WTC11 (cell line): ENCODE measurements around the gene CCDC154. TPM values are rescaled to one million over a fixed set of nuclear protein-coding genes. Genes with fewer than 3 reads are reported as not detected.
A peak's percentile ranks its signal among the peaks of the same experiment; 100 is the strongest.

ENCODE experiments used
- ATAC-seq: fragments of 200-7000 bp; cut with Tn5 transposase; 2 replicates; pipeline ENCODE4 v1.10.0; 2021; ENCODE audit warnings: mild to moderate bottlenecking, moderate library complexity
- CTCF ChIA-PET: fragments of 300-600 bp; sonication (Branson Sonifier 250); formaldehyde crosslinking; loops from one replicate; lab custom pipeline; 2021; ENCODE audit warnings: antibody characterized with exemption; lab: Charles Lee
- POLR2A ChIA-PET: fragments of 350-600 bp; sonication (Branson Sonifier 250); formaldehyde crosslinking; loops from one replicate; lab custom pipeline; 2021; ENCODE audit warnings: antibody characterized with exemption; lab: Charles Lee
- DNase-seq: peaks from one replicate; pipeline ENCODE4 v3.0.0; 2021; ENCODE audit warnings: low spot score
- H3K27ac Mint-ChIP-seq: 2 replicates; pipeline ENCODE4 v1.8.0; 2021; ENCODE audit warnings: mixed read lengths
- H3K27me3 Mint-ChIP-seq: 2 replicates; pipeline ENCODE4 v1.8.0; 2021; ENCODE audit warnings: low read depth, mild to moderate bottlenecking, moderate library complexity, mixed read lengths
- H3K36me3 Mint-ChIP-seq: 2 replicates; pipeline ENCODE4 v1.8.0; 2021; ENCODE audit warnings: mixed read lengths
- H3K4me1 Mint-ChIP-seq: 2 replicates; pipeline ENCODE4 v1.8.0; 2022; ENCODE audit warnings: mixed read lengths
- H3K4me3 Mint-ChIP-seq: 2 replicates; pipeline ENCODE4 v1.8.0; 2021; ENCODE audit warnings: mild to moderate bottlenecking, moderate library complexity, mixed read lengths
- H3K9me3 Mint-ChIP-seq: 2 replicates; pipeline ENCODE4 v1.8.0; 2021; ENCODE audit warnings: mixed read lengths
- ATF1 ChIP-seq: sonication (generic); formaldehyde crosslinking; IDR thresholded peaks from 2 replicates; pipeline ENCODE4 v1.8.1; 2023; ENCODE audit warnings: mild to moderate bottlenecking, moderate library complexity, missing genetic modification reagents
- CBFB ChIP-seq: sonication (generic); formaldehyde crosslinking; IDR thresholded peaks from 2 replicates; pipeline ENCODE4 v1.8.1; 2022; ENCODE audit warnings: mild to moderate bottlenecking, low read depth, missing genetic modification reagents
- ELF4 ChIP-seq: sonication (generic); formaldehyde crosslinking; IDR thresholded peaks from 2 replicates; pipeline ENCODE4 v1.8.1; 2022; ENCODE audit warnings: low read depth, mild to moderate bottlenecking, moderate library complexity, missing genetic modification reagents
- ETV6 ChIP-seq: sonication (generic); formaldehyde crosslinking; IDR thresholded peaks from 2 replicates; pipeline ENCODE4 v1.8.1; 2022; ENCODE audit warnings: mild to moderate bottlenecking, missing genetic modification reagents
- FOXP4 ChIP-seq: sonication (generic); formaldehyde crosslinking; IDR thresholded peaks from 2 replicates; pipeline ENCODE4 v1.8.0; 2022; ENCODE audit warnings: mild to moderate bottlenecking, missing genetic modification reagents
- HMGA2 ChIP-seq: fragments of 250-450 bp; sonication (Bioruptor Pico); IDR thresholded peaks from 2 replicates; pipeline ENCODE4 v1.4.0; 2021; ENCODE audit warnings: mild to moderate bottlenecking, moderate library complexity
- JAZF1 ChIP-seq: fragments of 250-450 bp; sonication (Bioruptor Pico); IDR thresholded peaks from 2 replicates; pipeline ENCODE4 v1.9.0; 2021; ENCODE audit warnings: moderate library complexity, mild to moderate bottlenecking, inconsistent platforms
- JUN ChIP-seq: sonication (generic); formaldehyde crosslinking; IDR thresholded peaks from 2 replicates; pipeline ENCODE4 v1.8.0; 2023; ENCODE audit warnings: mild to moderate bottlenecking, missing genetic modification reagents
- RELA ChIP-seq: sonication (generic); formaldehyde crosslinking; IDR thresholded peaks from 2 replicates; pipeline ENCODE4 v1.8.1; 2022; ENCODE audit warnings: missing genetic modification reagents, mild to moderate bottlenecking, borderline replicate concordance
- SMAD3 ChIP-seq: sonication (generic); formaldehyde crosslinking; IDR thresholded peaks from 2 replicates; pipeline ENCODE4 v1.8.0; 2022; ENCODE audit warnings: missing genetic modification reagents, mild to moderate bottlenecking, borderline replicate concordance
- SOX15 ChIP-seq: fragments of 250-450 bp; sonication (Bioruptor Pico); IDR thresholded peaks from 2 replicates; pipeline ENCODE4 v1.9.0; 2021; ENCODE audit warnings: mild to moderate bottlenecking
- STAT6 ChIP-seq: sonication (generic); formaldehyde crosslinking; conservative IDR thresholded peaks from 2 replicates; pipeline ENCODE4 v1.8.1; 2023; ENCODE audit warnings: mild to moderate bottlenecking, low read depth, missing genetic modification reagents, moderate library complexity
- TEAD4 ChIP-seq: sonication (generic); formaldehyde crosslinking; IDR thresholded peaks from 2 replicates; pipeline ENCODE4 v1.8.0; 2022; ENCODE audit warnings: mild to moderate bottlenecking, missing genetic modification reagents
- ZNF396 ChIP-seq: fragments of 250-450 bp; sonication (Bioruptor Pico); IDR thresholded peaks from 2 replicates; pipeline ENCODE4 v1.8.0; 2021; ENCODE audit warnings: mild to moderate bottlenecking, moderate library complexity, borderline replicate concordance
- ZNF423 ChIP-seq: fragments of 250-450 bp; sonication (Bioruptor Pico); IDR thresholded peaks from 2 replicates; pipeline ENCODE4 v2.1.2; 2022; ENCODE audit warnings: mild to moderate bottlenecking, moderate library complexity
- ZNF425 ChIP-seq: fragments of 250-450 bp; sonication (Bioruptor Pico); conservative IDR thresholded peaks from 2 replicates; pipeline ENCODE4 v1.9.0; 2021; ENCODE audit warnings: mild to moderate bottlenecking
- total RNA-seq: library from RNA; stranded (reverse); gene quantifications from 3 replicates; pipeline ENCODE4 v1.2.3, GENCODE V29; 2021
- TF ChIP-seq, protein P1 (sequence below): sonication (generic); formaldehyde crosslinking; IDR thresholded peaks from 2 replicates; pipeline ENCODE4 v1.8.1; 2022; ENCODE audit warnings: low read depth, mild to moderate bottlenecking, moderate library complexity, missing genetic modification reagents, borderline replicate concordance
- TF ChIP-seq, protein P2 (sequence below): sonication (generic); formaldehyde crosslinking; IDR thresholded peaks from 2 replicates; pipeline ENCODE4 v1.8.0; 2022; ENCODE audit warnings: mild to moderate bottlenecking, missing genetic modification reagents
- TF ChIP-seq, protein P3 (sequence below): fragments of 250-450 bp; sonication (Bioruptor Pico); IDR thresholded peaks from 2 replicates; pipeline ENCODE4 v2.1.2; 2022; ENCODE audit warnings: mild to moderate bottlenecking, moderate library complexity
- TF ChIP-seq, protein P4 (sequence below): sonication (generic); formaldehyde crosslinking; IDR thresholded peaks from 2 replicates; pipeline ENCODE4 v1.8.0; 2022; ENCODE audit warnings: mild to moderate bottlenecking, missing genetic modification reagents

CCDC154 gene
- total RNA-seq, 1 experiment from 2014 or later: 0.46 TPM

GRCh38 chr16:1437606-1438005, 6.8 kb downstream of the CCDC154 start:
- Mint-ChIP-seq H3K4me3 (no peak overlapping the region), H3K4me1 (no peaks in the 10 kb centered on the region), H3K9me3 (no peaks in the 10 kb centered on the region), H3K27ac (no peak overlapping the region), H3K27me3 (no peaks in the 10 kb centered on the region), H3K36me3 (no peaks in the 10 kb centered on the region)
- TF ChIP-seq ZNF423 (CRISPR knock-in tag) (no peak), SOX15 (CRISPR knock-in tag) (no peak), CBFB (CRISPR knock-in tag) (no peak)
- DNase-seq (no peak), ATAC-seq (no peak; the same call in 1 of the 2 replicates)
- ChIA-PET CTCF (interaction anchor here (0.9 to 2.8 kb wide), 2 partner anchors 9 to 17 kb away, joined by 3 to 14 read pairs; partner anchors contain the start of gene UQCC4), POLR2A (interaction anchor here (0.9 kb wide), 1 partner anchor 16 kb away, joined by 3 read pairs; no protein-coding TSS in a partner anchor)

GRCh38 chr16:1436731-1437355, 7.5 kb downstream of the CCDC154 start:
- TF ChIP-seq, protein P1, sequence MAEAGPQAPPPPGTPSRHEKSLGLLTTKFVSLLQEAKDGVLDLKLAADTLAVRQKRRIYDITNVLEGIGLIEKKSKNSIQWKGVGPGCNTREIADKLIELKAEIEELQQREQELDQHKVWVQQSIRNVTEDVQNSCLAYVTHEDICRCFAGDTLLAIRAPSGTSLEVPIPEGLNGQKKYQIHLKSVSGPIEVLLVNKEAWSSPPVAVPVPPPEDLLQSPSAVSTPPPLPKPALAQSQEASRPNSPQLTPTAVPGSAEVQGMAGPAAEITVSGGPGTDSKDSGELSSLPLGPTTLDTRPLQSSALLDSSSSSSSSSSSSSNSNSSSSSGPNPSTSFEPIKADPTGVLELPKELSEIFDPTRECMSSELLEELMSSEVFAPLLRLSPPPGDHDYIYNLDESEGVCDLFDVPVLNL: no peak
- TF ChIP-seq SOX15 (CRISPR knock-in tag): no peak
- no peak for TF ChIP-seq ZNF425 (CRISPR knock-in tag)
- TF ChIP-seq HMGA2 (CRISPR knock-in tag): no peak
- TF ChIP-seq JAZF1 (CRISPR knock-in tag): no peak
- TF ChIP-seq, protein P2, sequence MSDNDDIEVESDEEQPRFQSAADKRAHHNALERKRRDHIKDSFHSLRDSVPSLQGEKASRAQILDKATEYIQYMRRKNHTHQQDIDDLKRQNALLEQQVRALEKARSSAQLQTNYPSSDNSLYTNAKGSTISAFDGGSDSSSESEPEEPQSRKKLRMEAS (CRISPR knock-in tag): no peak
- no peak for TF ChIP-seq SMAD3 (CRISPR knock-in tag)
- no peak for TF ChIP-seq STAT6
- TF ChIP-seq ELF4 (CRISPR knock-in tag): no peak
- no peak for TF ChIP-seq ZNF396 (CRISPR knock-in tag)
- TF ChIP-seq, all 79 proteins: peak for 0
- ChIA-PET POLR2A (interaction anchor here (0.9 kb wide), 1 partner anchor 16 kb away, joined by 3 read pairs; no protein-coding TSS in a partner anchor), CTCF (interaction anchor here (0.9 to 2.8 kb wide), 2 partner anchors 8 to 16 kb away, joined by 3 to 14 read pairs; partner anchors contain the start of gene UQCC4)
- ATAC-seq (no peak), DNase-seq (no peak)
- H3K4me1 Mint-ChIP-seq: no peaks in the 10 kb centered on the region
- H3K27ac Mint-ChIP-seq: no peak overlapping the region
- no peak overlapping the region for H3K4me3 Mint-ChIP-seq
- no peaks in the 10 kb centered on the region for H3K27me3 Mint-ChIP-seq
- no peaks in the 10 kb centered on the region for H3K36me3 Mint-ChIP-seq
- no peaks in the 10 kb centered on the region for H3K9me3 Mint-ChIP-seq

DNA sequence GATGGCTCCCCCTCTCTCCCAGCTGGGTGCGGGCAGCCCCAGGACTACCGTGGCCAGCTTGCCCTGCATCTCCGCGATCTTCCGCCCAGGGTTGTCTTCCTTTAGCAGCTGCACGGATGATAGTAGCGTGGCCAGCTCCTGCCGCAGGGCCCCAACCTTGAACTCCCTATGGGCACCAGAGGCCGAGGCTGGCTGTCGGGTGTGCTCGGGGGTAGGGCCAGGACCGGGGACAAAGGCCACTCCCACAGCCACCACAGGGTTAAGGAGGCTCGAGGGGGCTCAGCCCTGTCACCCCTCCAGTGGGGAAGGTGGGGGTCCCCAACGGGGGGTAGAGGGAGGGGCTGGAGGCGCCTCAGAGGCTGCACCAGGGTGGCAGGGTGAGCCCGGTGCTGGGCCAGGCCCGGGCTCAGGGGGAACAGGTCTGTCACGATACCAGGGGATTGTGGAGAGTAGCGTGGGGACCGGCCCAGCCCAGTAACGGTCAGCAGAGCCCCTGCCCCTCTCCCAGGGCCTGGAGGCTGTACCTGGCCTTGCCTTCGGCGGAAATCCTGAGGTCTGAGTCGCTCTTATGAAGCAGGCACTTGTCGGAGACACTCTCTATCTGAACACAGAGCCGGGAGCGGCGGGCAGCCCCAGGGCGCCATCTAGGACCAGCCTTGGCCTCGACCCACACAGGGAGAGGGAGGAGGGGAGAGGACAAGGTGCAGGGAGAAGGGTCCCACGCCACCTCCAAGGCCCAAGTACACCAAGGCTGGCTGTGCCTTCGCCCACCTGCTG, 8.2 kb downstream of the CCDC154 start:
- DNase-seq (no peak), ATAC-seq (peak; percentile 58)
- no peaks in the 10 kb centered on the region for H3K9me3 Mint-ChIP-seq
- no peaks in the 10 kb centered on the region for H3K27me3 Mint-ChIP-seq
- no peaks in the 10 kb centered on the region for H3K4me1 Mint-ChIP-seq
- H3K4me3 Mint-ChIP-seq: no peak overlapping the region
- ChIA-PET POLR2A (no interaction called here), CTCF (no interaction called here)
- no peaks in the 10 kb centered on the region for H3K36me3 Mint-ChIP-seq
- H3K27ac Mint-ChIP-seq: no peak overlapping the region; the same call in 1 of the 2 replicates
- no peak for TF ChIP-seq JUN (CRISPR knock-in tag)
- TF ChIP-seq FOXP4 (CRISPR knock-in tag): no peak
- TF ChIP-seq ATF1 (CRISPR knock-in tag): no peak
- TF ChIP-seq TEAD4: no peak
- TF ChIP-seq, protein P3, sequence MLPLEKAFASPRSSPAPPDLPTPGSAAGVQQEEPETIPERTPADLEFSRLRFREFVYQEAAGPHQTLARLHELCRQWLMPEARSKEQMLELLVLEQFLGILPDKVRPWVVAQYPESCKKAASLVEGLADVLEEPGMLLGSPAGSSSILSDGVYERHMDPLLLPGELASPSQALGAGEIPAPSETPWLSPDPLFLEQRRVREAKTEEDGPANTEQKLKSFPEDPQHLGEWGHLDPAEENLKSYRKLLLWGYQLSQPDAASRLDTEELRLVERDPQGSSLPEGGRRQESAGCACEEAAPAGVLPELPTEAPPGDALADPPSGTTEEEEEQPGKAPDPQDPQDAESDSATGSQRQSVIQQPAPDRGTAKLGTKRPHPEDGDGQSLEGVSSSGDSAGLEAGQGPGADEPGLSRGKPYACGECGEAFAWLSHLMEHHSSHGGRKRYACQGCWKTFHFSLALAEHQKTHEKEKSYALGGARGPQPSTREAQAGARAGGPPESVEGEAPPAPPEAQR (CRISPR knock-in tag): no peak
- TF ChIP-seq, protein P4, sequence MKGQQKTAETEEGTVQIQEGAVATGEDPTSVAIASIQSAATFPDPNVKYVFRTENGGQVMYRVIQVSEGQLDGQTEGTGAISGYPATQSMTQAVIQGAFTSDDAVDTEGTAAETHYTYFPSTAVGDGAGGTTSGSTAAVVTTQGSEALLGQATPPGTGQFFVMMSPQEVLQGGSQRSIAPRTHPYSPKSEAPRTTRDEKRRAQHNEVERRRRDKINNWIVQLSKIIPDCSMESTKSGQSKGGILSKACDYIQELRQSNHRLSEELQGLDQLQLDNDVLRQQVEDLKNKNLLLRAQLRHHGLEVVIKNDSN (CRISPR knock-in tag): no peak
- TF ChIP-seq RELA (CRISPR knock-in tag): no peak
- TF ChIP-seq ETV6: no peak
